Lower leg skin (tissue), 3 donors: ENCODE measurements around the gene HLA-DOA.

ENCODE experiments used
- CTCF ChIP-seq, 3 donors: fragments of 450-650 bp; IDR thresholded peaks; one replicate each; pipeline ENCODE4 v1.5.1; 2016; ENCODE audit warnings: antibody characterized with exemption in 3 of 3, mild to moderate bottlenecking in 3 of 3, moderate library complexity in 2 of 3
- POLR2A ChIP-seq, 2 donors: fragments of 450-650 bp; IDR thresholded peaks; one replicate each; pipeline ENCODE4 v1.6.1; 2016 to 2017; ENCODE audit warnings: antibody characterized with exemption in 2 of 2, mild to moderate bottlenecking in 1 of 2, moderate library complexity in 1 of 2

DNA sequence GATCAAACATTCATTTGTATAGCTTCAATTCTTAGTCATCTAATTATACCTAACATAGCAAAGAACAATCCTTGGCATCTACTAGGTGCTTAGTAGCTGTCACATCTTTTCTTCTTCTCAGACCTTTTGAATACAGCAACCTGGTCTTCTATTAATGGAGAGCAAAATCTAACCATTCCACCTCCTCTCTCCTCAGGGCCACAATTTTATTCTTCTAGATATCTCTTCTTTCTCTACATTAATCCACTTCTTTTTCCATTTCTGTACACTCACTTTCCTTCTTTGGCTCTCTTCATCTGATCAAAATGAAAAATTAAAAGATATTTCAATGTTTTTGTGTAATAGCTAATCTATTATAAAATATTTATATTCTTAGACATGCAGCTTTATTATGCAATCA, 9.0 kb upstream of the HLA-DOA start:
- TF ChIP-seq CTCF (IDR thresholded peaks at IDR 0.05), result no peak
- TF ChIP-seq POLR2A (IDR thresholded peaks at IDR 0.05), result no peak
